ENCODE data around the gene SCFD2.

- TF ChIP-seq CTCF (IDR thresholded peaks at IDR 0.05 in 4 of 5, conservative IDR thresholded peaks at IDR 0.05 in 1 of 5) = no peak
- no peak for TF ChIP-seq POLR2A (IDR thresholded peaks at IDR 0.05)
Measured at GRCh38 chr4:52998413-52998812, 367.4 kb downstream of the SCFD2 start.
